ENCODE data around the gene JAG2. TPM values are rescaled to one million over a fixed set of nuclear protein-coding genes. Genes with fewer than 3 reads are reported as not detected.

JAG2 gene
- total and polyA plus RNA-seq, 2 of the 13 experiments (the other 11 are each of a cell fraction or from before 2014, with no cell fraction given) = 0.04 to 0.16 TPM

DNA sequence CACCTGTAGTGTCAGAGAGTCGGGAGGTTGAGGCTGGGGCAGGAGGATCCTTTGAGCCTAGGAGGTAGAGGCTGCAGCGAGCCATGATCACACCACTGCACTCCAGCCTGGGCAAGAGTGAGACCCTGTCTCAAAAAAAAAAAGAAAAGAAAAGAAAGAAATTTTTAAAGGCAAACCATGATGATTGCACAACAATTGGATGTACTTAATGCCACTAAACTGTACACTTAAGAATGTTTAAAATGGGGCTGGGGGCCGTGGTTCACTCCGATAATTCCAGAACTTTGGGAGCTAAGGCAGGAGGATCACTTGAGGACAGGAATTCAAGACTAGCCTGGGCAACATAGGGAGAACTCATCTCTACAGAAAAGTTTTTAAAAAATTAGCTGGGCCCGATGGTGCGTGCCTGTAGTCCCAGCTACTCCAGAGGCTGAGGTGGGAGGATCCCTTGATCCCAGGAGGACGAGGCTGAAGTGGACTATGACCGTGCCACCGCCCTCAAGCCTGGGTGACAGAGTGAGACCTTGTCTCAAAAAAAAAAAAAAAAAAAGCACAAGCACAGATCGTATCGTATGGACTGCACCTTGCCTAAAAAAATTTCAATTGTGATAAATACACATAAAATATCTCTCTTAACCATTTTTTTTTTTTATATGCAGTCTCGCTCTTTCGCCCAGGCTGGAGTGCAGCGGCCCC is 32.7 kb downstream of the JAG2 start:
- DNase-seq (ENCODE audit: low spot score) = no peak
- in situ Hi-C loops (cut with HindIII; ENCODE audit: extremely low pct_ligation_motif_present, low pct_unique_long_range_greater_than_20kb) = no loop called here

DNA sequence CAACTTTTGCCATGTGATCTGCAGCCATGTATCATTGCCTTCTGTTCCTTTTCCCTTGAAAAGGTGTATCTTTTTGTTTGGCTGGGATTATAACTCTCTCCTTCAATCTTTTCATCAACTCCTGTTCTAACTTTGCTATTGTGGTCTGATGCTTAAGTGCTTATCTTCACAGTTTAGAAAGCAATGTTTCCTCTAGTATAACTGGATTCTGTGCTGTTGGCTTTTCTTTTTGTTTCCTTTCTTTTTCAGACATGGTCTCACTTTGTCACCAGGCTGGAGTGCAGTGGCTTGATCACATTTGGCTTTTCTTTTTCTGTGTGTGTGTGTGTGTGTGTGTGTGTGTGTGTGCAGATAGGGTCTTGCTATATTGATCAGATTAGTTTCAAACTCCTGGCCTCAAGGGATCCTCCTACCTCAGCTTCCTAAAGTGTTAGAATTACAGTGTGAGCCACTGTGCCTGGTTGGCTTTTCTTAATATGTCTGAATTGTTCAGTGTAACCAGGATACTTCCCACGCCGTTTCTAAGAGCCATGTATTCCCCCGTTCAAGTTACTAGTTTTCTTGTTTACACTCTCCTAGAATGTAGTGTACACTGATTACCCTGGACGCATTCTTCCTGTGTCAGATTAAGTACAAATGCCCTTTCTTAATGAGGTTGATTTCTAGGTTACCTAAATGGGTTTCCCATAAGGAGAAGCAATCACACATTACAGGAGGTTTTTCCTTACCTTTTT is 35.5 kb downstream of the JAG2 start:
- DNase-seq (ENCODE audit: low spot score) (no peak), ATAC-seq (no peak), FAIRE-seq (no peak)
- Histone ChIP-seq H3K4me1 (ENCODE audit: insufficient read depth, low read length) (no peaks in the 10 kb centered on the region), H3K79me2 (ENCODE audit: insufficient read depth, low read length) (no peaks in the 10 kb centered on the region), H3K27ac (ENCODE audit: extremely low read length, insufficient read depth, low read length) (no peak overlapping the region), H3K27me3 (ENCODE audit: control insufficient read depth in 1 of 2, insufficient read depth in 2 of 2, low read length in 2 of 2) (peaks cover 3% of the 10 kb centered on the region in 2 experiments; a peak in 1 of 5 replicates), H3K4me3 (replicated peaks in 1 of 3; ENCODE audit: insufficient read depth in 1 of 3, low read depth in 2 of 3, low read length in 3 of 3) (no peak overlapping the region), H3K9ac (ENCODE audit: insufficient read depth, low read depth, low read length) (no peak overlapping the region), H4K20me1 (ENCODE audit: insufficient read depth, low read length) (no peaks in the 10 kb centered on the region), H3K4me2 (ENCODE audit: low read depth, low read length) (no peak overlapping the region), H3K36me3 (replicated peaks in 1 of 2; ENCODE audit: control insufficient read depth in 1 of 2, insufficient read depth in 2 of 2, low read length in 2 of 2) (no peaks in the 10 kb centered on the region), H3K9me3 (ENCODE audit: low read length) (peaks cover 14% of the 10 kb centered on the region), H2AFZ (ENCODE audit: low read length) (no peak overlapping the region)
- ChIA-PET POLR2A (no interaction called here), CTCF (ENCODE audit: low intra/inter-chr PET ratio, low total read pairs) (no interaction called here)
- 0% methylated on average over 4 of the region's 4 CpGs for WGBS (ENCODE audit: low lambda C conversion rate)
- no TSS peak for BruUV-seq (replicated peaks)
- in situ Hi-C loops (cut with HindIII; ENCODE audit: extremely low pct_ligation_motif_present, low pct_unique_long_range_greater_than_20kb) (no loop called here), intact Hi-C loops (cut with micrococcal nuclease; ENCODE audit: unreplicated experiment) (no loop called here)
- TF ChIP-seq ZSCAN21 (CRISPR knock-in tag; IDR thresholded peaks at IDR 0.05; ENCODE audit: borderline replicate concordance) = no peak
- no peak for TF ChIP-seq ZNF331 (CRISPR knock-in tag; IDR thresholded peaks at IDR 0.05)
- TF ChIP-seq, protein P1, sequence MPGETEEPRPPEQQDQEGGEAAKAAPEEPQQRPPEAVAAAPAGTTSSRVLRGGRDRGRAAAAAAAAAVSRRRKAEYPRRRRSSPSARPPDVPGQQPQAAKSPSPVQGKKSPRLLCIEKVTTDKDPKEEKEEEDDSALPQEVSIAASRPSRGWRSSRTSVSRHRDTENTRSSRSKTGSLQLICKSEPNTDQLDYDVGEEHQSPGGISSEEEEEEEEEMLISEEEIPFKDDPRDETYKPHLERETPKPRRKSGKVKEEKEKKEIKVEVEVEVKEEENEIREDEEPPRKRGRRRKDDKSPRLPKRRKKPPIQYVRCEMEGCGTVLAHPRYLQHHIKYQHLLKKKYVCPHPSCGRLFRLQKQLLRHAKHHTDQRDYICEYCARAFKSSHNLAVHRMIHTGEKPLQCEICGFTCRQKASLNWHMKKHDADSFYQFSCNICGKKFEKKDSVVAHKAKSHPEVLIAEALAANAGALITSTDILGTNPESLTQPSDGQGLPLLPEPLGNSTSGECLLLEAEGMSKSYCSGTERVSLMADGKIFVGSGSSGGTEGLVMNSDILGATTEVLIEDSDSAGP (CRISPR knock-in tag; IDR thresholded peaks at IDR 0.05; ENCODE audit: borderline replicate concordance) = no peak
- TF ChIP-seq HOXD1 (CRISPR knock-in tag; IDR thresholded peaks at IDR 0.05) = no peak
- TF ChIP-seq ZNF569 (CRISPR knock-in tag; IDR thresholded peaks at IDR 0.05; ENCODE audit: borderline replicate concordance) = no peak
- TF ChIP-seq KLF16 (CRISPR knock-in tag; IDR thresholded peaks at IDR 0.05) = no peak
- no peak for TF ChIP-seq ZMYM4 (CRISPR knock-in tag; IDR thresholded peaks at IDR 0.05)
- TF ChIP-seq KAT2B (IDR thresholded peaks at IDR 0.05; ENCODE audit: borderline replicate concordance, low read depth, low read length) = no peak

More for the DNA sequence above, 32.7 kb downstream of the JAG2 start:
- TF ChIP-seq CEBPB (IDR thresholded peaks at IDR 0.05; ENCODE audit: borderline replicate concordance, low read depth, low read length) = peak; percentile 53; the same call in 1 of the 2 replicates
- no peak for TF ChIP-seq PAWR (CRISPR knock-in tag; IDR thresholded peaks at IDR 0.05; ENCODE audit: borderline replicate concordance)
- TF ChIP-seq, protein P2, sequence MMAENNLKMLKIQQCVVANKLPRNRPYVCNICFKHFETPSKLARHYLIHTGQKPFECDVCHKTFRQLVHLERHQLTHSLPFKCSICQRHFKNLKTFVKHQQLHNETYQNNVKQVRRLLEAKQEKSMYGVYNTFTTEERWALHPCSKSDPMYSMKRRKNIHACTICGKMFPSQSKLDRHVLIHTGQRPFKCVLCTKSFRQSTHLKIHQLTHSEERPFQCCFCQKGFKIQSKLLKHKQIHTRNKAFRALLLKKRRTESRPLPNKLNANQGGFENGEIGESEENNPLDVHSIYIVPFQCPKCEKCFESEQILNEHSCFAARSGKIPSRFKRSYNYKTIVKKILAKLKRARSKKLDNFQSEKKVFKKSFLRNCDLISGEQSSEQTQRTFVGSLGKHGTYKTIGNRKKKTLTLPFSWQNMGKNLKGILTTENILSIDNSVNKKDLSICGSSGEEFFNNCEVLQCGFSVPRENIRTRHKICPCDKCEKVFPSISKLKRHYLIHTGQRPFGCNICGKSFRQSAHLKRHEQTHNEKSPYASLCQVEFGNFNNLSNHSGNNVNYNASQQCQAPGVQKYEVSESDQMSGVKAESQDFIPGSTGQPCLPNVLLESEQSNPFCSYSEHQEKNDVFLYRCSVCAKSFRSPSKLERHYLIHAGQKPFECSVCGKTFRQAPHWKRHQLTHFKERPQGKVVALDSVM (CRISPR knock-in tag; IDR thresholded peaks at IDR 0.05) = peak; percentile 37; the same call in 1 of the 2 replicates
- CTCF ChIA-PET (ENCODE audit: low intra/inter-chr PET ratio, low total read pairs) = no interaction called here
- no peaks in the 10 kb centered on the region for H3K79me2 ChIP-seq (ENCODE audit: insufficient read depth, low read length)
- no peaks in the 10 kb centered on the region for H4K20me1 ChIP-seq (ENCODE audit: insufficient read depth, low read length)
- H3K27ac ChIP-seq (ENCODE audit: extremely low read length, insufficient read depth, low read length) = no peak overlapping the region
- peaks cover 20% of the 10 kb centered on the region for H3K9me3 ChIP-seq (ENCODE audit: low read length)
- H3K9ac ChIP-seq (ENCODE audit: insufficient read depth, low read depth, low read length) = no peak overlapping the region
- BruUV-seq (replicated peaks) = no TSS peak
- 41% methylated on average over 14 of the region's 14 CpGs for WGBS (ENCODE audit: low lambda C conversion rate)
- no peak overlapping the region for H3K4me3 ChIP-seq (replicated peaks in 1 of 3; ENCODE audit: insufficient read depth in 1 of 3, low read depth in 2 of 3, low read length in 3 of 3)
- POLR2A ChIA-PET = interaction anchor here (0.7 kb wide), 1 partner anchor 1763 kb away, joined by 5 read pairs; no protein-coding TSS in a partner anchor
- H3K36me3 ChIP-seq (replicated peaks in 1 of 2; ENCODE audit: control insufficient read depth in 1 of 2, insufficient read depth in 2 of 2, low read length in 2 of 2) = no peaks in the 10 kb centered on the region
- no peak overlapping the region for H2AFZ ChIP-seq (ENCODE audit: low read length)
- ATAC-seq (no peak), FAIRE-seq (no peak)
- intact Hi-C loops (cut with micrococcal nuclease; ENCODE audit: unreplicated experiment) = no loop called here
- no peak overlapping the region for H3K4me2 ChIP-seq (ENCODE audit: low read depth, low read length)
- H3K27me3 ChIP-seq (ENCODE audit: control insufficient read depth in 1 of 2, insufficient read depth in 2 of 2, low read length in 2 of 2) = peaks cover 3% of the 10 kb centered on the region in 2 experiments; a peak in 2 of 5 replicates
- no peaks in the 10 kb centered on the region for H3K4me1 ChIP-seq (ENCODE audit: insufficient read depth, low read length)
